Neural cell (in vitro differentiated cells): ENCODE measurements around the gene ISYNA1.

Source experiments
- CTCF ChIP-seq: fragments of 450-650 bp; IDR thresholded peaks from 2 replicates; pipeline ENCODE4 v1.5.1; 2014; ENCODE audit warnings: antibody characterized with exemption, mild to moderate bottlenecking, moderate library complexity; ENCODE audit not compliant: poor library complexity, severe bottlenecking
- EP300 ChIP-seq: fragments of 450-650 bp; conservative IDR thresholded peaks from 2 replicates; pipeline ENCODE4 v1.6.1; 2014; ENCODE audit warnings: antibody characterized with exemption, mild to moderate bottlenecking, moderate library complexity; ENCODE audit not compliant: poor library complexity, severe bottlenecking
- EZH2 ChIP-seq: fragments of 200-600, 300-800 bp; shearing (Covaris generic), sonication (generic); IDR thresholded peaks from 2 replicates; pipeline ENCODE4 v1.6.1; 2014; ENCODE audit warnings: antibody characterized with exemption, low read length, borderline replicate concordance, mild to moderate bottlenecking; ENCODE audit not compliant: insufficient read depth, poor library complexity, severe bottlenecking
- MXI1 ChIP-seq: fragments of 450-650 bp; conservative IDR thresholded peaks from 2 replicates; pipeline ENCODE4 v1.6.1; 2014; ENCODE audit warnings: antibody characterized with exemption, mild to moderate bottlenecking; ENCODE audit not compliant: poor library complexity, severe bottlenecking
- POLR2AphosphoS5 ChIP-seq: IDR thresholded peaks from 2 replicates; pipeline ENCODE4 v1.6.1; 2012
- RAD21 ChIP-seq: fragments of 450-650 bp; conservative IDR thresholded peaks from 2 replicates; pipeline ENCODE4 v1.6.1; 2014; ENCODE audit warnings: antibody characterized with exemption, mild to moderate bottlenecking, moderate library complexity
- SMC3 ChIP-seq: fragments of 450-650 bp; conservative IDR thresholded peaks from 2 replicates; pipeline ENCODE4 v1.6.1; 2014; ENCODE audit warnings: antibody characterized with exemption, mild to moderate bottlenecking, moderate library complexity; ENCODE audit not compliant: poor library complexity
- TAF1 ChIP-seq: IDR thresholded peaks from 2 replicates; pipeline ENCODE4 v1.6.1; 2012; ENCODE audit warnings: low read depth
- TF ChIP-seq, protein P1 (sequence below): IDR thresholded peaks from 2 replicates; pipeline ENCODE4 v1.6.1; 2012; ENCODE audit warnings: borderline replicate concordance

GRCh38 chr19:18426416-18426767 is 11.5 kb downstream of the ISYNA1 start:
- no peak for TF ChIP-seq EP300
- TF ChIP-seq EZH2 = no peak
- TF ChIP-seq CTCF = no peak
- no peak for TF ChIP-seq TAF1
- TF ChIP-seq RAD21 = no peak
- no peak for TF ChIP-seq POLR2AphosphoS5
- TF ChIP-seq, protein P1, sequence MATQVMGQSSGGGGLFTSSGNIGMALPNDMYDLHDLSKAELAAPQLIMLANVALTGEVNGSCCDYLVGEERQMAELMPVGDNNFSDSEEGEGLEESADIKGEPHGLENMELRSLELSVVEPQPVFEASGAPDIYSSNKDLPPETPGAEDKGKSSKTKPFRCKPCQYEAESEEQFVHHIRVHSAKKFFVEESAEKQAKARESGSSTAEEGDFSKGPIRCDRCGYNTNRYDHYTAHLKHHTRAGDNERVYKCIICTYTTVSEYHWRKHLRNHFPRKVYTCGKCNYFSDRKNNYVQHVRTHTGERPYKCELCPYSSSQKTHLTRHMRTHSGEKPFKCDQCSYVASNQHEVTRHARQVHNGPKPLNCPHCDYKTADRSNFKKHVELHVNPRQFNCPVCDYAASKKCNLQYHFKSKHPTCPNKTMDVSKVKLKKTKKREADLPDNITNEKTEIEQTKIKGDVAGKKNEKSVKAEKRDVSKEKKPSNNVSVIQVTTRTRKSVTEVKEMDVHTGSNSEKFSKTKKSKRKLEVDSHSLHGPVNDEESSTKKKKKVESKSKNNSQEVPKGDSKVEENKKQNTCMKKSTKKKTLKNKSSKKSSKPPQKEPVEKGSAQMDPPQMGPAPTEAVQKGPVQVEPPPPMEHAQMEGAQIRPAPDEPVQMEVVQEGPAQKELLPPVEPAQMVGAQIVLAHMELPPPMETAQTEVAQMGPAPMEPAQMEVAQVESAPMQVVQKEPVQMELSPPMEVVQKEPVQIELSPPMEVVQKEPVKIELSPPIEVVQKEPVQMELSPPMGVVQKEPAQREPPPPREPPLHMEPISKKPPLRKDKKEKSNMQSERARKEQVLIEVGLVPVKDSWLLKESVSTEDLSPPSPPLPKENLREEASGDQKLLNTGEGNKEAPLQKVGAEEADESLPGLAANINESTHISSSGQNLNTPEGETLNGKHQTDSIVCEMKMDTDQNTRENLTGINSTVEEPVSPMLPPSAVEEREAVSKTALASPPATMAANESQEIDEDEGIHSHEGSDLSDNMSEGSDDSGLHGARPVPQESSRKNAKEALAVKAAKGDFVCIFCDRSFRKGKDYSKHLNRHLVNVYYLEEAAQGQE = no peak
- no peak for TF ChIP-seq SMC3
- TF ChIP-seq MXI1 = no peak
